Vagina (tissue), 2 donors: ENCODE results near the gene FAM20A.
"Not testable (repeated sequence)": the region's sequence is repeated elsewhere in the genome, so short reads cannot be mapped to it uniquely, and the experiment has no call there.

Experiments used
- POLR2A ChIP-seq, 2 donors: fragments of 450-650 bp; IDR thresholded peaks; one replicate each; pipeline ENCODE4 v1.6.1; 2017; ENCODE audit warnings: antibody characterized with exemption in 2 of 2, mild to moderate bottlenecking in 2 of 2, moderate library complexity in 2 of 2
- TF ChIP-seq, protein P1 (sequence below), 3 experiments: fragments of 450-650 bp in 2 of 3; fragments of 200-600 bp in 1 of 3; sonication (generic) in 1 of 3; IDR thresholded peaks; one replicate each; pipeline ENCODE4 v1.5.1; 2017 to 2019; ENCODE audit warnings: antibody characterized with exemption in 3 of 3, mild to moderate bottlenecking in 2 of 3, moderate library complexity in 2 of 3

- TF ChIP-seq, protein P1, sequence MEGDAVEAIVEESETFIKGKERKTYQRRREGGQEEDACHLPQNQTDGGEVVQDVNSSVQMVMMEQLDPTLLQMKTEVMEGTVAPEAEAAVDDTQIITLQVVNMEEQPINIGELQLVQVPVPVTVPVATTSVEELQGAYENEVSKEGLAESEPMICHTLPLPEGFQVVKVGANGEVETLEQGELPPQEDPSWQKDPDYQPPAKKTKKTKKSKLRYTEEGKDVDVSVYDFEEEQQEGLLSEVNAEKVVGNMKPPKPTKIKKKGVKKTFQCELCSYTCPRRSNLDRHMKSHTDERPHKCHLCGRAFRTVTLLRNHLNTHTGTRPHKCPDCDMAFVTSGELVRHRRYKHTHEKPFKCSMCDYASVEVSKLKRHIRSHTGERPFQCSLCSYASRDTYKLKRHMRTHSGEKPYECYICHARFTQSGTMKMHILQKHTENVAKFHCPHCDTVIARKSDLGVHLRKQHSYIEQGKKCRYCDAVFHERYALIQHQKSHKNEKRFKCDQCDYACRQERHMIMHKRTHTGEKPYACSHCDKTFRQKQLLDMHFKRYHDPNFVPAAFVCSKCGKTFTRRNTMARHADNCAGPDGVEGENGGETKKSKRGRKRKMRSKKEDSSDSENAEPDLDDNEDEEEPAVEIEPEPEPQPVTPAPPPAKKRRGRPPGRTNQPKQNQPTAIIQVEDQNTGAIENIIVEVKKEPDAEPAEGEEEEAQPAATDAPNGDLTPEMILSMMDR (IDR thresholded peaks at IDR 0.05) = not testable (repeated sequence)
- TF ChIP-seq POLR2A (IDR thresholded peaks at IDR 0.05) = not testable (repeated sequence)
Observed at GRCh38 chr17:68519051-68519450, 82.1 kb downstream of the FAM20A start.
